ENCODE results near the gene PARD3.
"Not testable (repeated sequence)": the region's sequence is repeated elsewhere in the genome, so short reads cannot be mapped to it uniquely, and the experiment has no call there.

PARD3 gene

DNA sequence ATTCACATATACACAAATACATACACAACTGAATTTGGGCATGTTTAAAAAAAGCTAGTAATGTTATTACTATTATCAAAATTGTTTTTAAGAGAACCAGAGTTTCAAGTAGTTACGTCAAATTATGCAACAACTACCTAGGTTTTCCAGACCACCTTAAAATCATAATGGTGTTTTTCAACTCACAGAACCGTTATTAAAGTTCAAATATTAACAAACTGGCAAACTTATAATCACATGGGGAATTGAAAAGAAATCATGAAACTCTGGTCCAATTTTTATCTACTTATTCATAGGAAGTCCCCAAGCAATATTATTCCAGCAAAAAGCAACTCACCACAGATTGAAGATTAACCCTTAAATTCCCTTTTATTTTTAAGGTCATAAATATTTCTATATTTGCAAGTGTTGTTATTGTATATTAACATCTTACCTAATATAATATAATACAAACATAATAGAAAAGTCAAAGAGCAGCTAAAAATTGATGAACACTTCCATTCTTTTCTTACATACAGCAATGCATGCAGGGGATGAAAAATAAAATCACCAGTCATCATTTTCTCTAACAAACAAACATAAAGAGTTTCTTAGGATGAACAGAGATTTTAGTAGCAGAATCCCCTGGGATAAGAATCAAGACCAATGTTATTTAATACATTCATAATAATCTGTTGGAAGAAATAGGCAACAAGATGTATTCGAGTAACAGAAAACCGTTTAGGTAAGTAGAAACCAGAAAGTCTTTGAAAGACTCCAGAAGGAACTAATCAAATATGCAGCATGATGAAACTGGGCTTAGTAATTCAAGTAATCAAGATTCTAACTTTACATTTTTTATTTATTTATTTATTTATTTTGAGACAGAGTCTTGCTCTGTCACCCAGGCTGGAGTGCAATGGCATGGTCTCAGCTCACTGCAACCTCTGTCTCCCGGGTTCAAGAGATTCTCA lies 391.1 kb downstream of the PARD3 start:
- no peak for DNase-seq (ENCODE audit: low spot score)

DNA sequence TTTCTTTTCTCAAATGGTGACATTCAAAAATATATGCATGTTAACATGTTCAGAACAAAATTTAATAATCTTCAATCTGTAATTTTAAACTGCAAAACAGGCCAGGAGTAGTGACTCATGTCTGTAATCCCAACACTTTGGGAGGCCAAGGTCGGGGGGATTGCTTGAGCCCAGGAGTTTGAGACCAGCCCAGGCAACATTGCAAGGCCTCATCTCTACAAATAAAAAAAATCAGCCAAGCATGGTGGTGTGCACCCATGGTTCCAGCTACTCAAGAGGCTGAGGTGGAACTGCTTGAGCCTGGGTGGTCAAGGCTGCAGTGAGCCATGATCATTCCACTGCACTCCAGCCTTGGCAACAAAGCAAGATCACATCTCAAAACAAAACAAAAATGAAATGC lies 394.3 kb downstream of the PARD3 start:
- DNase-seq (ENCODE audit: low spot score): no peak

DNA sequence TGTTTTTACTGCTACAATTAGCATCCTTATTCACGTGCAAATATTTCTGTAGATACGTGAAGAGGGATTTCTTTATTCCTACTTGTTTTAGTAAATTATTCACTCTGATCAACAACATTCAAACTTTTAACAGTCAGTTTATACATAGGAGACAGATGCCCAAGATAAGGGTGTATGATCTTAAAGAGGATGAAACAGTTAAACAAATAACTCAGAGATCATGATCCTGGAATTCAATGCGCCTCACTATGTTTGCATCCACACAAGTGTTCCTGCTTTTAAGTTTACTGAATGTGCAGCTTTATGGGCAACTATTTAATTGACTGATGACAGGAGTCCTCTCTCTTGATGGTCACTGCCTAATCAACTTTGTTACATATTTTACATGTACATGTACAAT lies 394.8 kb downstream of the PARD3 start:
- no peak for DNase-seq (ENCODE audit: low spot score)

DNA sequence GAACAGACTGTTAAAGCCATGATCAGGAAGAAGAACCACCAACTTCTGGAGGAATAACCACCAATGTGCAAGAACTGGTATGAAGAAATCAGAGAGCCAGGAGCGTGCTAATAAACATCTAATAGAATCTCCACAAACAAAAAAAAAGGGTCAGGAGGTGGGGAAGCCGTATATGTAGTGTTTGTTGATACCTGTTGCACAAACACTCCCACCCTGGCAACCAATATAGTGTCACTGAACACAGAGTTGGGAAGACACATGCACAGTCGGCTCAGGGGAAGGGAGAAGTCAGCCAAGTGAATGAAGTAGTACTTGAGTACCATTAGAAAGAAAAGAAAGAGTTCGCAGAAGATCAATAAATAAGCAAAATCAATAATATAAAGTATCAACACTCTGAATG lies 400.1 kb downstream of the PARD3 start:
- no peak for DNase-seq (ENCODE audit: low spot score)

DNA sequence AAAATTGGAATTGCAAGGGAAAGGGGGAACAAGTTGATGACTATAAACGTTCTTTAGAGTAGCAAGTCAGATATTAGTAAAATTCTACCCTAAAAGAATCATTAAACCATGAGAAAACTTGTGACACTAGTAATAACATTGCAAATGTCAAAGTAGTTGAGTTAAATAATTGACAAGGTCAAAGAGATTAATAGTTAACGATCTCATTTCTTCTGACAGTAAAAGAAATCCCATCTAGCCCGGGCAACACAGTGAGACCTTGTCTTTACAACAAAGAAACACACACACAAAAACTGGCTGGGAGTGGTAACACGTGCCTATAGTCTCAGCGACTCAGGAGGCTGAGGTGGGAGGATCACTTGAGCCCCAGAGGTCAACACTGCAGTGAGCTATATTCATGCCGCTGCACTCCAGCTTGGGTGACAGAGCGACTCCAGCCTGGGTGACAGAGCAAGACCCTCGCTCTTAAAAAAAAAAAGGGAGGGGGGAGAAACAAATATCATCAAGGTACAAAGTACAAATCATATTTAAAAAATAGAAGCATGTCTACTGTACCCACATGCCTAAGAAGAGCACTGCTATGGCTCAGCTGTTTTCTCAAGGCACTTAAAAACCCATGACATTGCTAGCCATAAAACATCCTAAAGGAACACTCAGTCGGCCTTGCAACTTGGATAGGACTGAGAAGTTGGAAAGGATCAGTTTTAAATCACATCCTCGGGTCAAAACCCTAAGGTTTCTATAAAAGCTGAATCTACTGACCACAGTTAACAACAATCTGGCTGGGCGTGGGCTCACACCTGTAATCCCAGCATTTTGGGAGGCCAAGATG lies 401.1 kb downstream of the PARD3 start:
- DNase-seq (ENCODE audit: low spot score): no peak

DNA sequence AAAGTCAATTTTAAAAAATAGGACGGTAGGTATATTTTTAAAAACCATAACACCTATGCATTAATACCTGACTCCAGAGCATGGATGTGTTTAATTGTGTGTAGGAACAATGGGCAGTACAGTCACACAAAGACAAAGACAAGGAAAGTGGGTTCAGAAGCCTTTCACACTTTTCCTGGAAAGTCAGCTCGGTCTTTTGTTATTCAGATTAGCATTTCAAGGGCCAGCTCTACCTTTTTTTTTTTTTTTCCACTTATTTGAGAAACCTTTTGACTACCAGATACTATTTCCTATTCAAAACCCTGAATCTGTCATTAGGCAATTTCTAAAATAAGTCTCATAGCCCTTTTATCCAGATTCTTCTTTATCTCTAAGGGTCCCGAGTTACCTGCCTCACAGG lies 401.9 kb downstream of the PARD3 start:
- DNase-seq (ENCODE audit: low spot score): no peak

DNA sequence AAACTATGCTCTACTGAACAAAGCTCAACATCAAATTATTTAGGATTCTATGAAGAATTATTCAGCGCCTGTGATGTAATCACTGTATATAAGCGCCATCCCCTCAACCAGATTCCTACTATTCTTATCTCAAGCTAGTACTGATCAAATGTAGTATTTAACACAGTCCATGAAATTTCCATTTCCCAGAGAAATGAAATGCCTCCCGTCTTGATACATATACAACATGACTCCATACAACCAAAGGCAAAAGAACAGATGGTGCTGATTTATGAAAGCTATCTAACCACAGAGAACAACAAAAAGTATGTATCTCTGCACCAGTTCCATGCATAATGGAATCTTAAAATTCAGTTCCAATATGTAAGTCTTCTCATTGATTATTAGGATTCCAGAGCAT lies 406.1 kb downstream of the PARD3 start:
- no peak for DNase-seq (ENCODE audit: low spot score)

DNA sequence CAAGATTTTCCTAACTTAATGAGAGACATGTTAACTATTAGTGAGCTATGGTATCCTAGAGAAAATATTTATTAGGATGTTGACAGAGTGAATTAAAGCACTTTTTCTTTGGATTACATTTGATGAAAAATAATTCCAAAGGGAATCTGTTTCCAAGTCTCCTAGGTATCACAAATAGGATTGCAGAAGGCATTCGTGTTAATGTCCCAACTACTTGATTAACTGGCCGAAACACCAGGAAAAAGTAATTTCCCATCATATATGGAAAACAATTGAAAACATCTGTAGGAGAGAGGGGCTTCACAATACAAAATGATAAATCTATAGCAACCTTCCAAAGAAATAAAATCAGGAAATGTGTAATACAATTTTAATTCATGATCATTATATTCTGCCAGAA lies 406.7 kb downstream of the PARD3 start:
- DNase-seq (ENCODE audit: low spot score): no peak

DNA sequence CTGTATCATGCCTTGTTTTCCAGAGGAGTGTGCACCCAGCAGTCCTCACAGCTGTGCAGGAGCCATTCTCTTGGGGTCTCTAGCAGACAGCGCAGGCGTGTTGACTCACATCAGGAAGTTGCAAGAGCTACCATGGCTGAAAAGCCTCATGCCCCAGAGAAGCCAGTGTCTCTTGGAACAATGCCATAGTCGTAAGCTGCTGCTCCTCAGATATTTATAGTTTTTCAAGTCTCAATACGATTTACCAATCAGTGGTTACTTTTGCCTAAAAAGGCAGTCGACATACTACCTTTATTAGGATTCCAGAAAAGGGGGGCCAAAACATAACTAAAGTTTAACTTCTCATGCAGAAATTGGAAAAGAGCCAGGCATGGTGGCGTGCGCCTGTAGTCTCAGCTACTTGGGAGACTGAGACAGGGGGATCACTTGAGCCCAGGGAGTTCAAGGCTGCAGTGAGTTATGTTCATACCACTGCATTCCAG lies 407.7 kb downstream of the PARD3 start:
- DNase-seq (ENCODE audit: low spot score): no peak

DNA sequence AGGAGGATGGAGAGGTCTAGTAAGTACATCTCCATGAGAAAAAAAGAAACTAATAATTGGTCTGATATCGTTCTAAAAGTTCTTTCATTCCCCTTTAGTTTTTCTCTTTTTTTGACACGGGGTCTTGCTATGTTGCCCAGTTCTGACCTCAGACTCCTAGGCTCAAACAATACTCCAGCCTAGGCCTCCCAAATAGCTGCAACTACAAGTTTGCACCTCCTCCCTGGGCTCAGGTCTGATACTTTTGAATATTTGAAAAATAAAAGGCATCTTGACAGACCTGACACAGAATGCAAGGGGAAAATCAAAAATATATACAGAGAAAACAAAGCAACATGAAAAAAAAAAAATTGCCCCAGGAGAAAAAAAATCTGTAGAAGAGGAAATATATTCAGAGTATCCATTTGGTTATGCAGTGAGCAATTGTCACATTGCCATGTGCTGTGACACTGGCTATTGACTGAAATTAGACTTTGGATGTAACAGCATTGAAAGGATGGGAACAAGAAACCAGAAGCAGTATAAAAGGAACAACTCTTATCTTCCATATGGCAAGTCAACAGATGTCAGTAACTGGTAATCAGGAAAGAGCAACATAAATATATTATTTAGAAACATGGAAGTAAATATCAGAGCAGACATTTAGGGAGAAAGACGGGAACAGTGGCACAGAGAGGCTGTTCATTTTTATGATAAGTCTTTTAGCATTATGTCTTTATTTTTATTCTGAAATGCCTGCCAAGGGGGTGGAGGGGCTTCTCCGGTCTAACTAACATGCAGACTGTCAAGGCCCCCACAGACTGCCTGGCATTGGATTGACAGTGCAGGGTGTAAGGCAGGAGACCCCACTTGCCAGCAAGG lies 408.4 kb downstream of the PARD3 start:
- DNase-seq (ENCODE audit: low spot score): no peak

DNA sequence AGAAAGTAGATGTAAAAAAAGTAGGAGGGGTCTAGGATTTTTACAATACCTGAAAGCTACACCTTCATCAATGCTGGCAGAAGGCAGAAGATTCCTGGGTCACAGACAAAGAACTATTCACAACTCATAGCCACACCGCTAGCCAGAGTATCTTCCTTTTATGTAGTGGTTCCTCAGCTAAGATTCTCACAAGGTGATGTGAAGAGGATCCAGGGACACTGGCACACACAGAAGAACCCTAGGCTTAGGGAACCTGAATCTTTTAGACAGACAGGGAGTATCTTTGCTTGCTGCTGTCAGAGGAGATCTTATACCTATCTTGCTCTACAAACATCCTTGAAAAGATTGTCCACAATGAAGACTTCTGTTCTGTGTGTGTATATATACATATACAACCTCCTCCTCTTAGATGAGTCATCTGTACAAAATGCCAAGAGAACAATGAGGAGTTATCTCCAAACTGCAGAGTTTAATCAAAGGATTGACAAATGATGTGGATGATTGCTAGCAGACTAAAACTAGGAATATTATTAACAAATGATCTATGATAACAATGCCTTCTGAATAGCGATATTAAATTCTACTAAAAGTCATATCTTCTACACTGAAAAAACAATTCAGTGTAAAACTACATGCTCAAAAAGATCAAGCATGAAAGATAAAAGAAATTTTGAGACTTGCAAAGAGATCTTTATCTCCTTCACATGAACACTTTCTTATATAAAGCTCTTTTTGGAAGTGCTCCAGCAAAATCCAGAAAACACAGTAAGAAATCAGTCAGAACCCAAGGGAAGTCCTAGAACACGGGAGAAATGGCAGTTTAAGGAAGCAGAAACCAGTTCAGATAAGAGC lies 409.3 kb downstream of the PARD3 start:
- no peak for DNase-seq (ENCODE audit: low spot score)

DNA sequence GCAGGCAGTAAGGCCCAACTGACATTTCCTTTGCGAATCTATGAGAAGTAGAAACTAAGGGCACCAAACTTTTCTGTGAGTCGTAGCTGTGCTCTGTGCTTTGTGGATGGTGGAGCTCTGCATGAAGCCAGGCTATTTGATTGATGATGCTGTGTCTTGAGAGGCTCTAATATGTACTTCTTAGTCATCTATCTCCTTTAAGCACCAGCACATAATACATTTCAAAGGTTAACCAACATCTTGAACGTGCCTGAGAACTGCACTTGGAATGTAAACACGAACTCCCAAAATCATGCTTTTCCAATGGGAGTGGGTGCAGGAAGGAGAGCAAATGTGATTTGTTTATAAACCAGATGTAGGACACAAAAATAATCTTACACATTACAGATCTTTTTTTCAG lies 411.6 kb downstream of the PARD3 start:
- DNase-seq (ENCODE audit: low spot score): no peak

DNA sequence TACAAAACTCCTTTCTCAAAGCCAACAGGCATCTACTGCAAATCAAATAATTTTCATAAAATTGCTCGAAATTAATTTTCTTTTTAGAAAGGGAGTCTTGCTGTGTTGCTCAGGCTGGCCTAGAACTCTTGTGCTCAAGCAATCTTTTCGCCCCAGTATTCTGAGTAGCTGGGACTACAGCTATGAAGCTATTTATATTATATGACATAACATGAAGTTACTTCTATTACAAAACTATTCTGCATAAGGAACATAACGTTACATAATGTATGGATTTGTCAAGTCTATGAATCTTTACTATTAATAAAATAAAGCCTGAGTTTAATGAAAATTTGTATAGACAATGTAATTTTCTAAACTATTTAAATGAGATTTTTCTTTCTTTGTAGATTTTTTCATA lies 415.0 kb downstream of the PARD3 start:
- no peak for DNase-seq (ENCODE audit: low spot score)

DNA sequence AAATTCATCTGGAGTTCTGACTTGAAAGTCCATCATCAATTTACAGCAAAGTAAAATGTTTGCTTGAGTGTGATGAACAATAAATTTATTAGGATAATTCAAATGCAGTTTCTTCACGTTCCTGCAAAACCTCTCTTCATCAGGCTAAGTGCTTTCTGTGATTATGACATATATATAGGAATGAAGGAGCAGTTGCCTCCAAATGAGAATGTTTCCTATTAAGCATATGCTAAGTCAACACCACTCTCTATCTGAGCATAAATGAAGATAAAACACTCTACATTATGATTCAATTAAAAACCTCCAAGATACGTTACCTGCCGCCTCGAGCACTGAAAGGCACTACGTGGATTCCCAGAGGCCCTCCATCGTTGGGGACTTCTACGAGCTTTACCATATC lies 416.1 kb downstream of the PARD3 start:
- no peak for DNase-seq (ENCODE audit: low spot score)

DNA sequence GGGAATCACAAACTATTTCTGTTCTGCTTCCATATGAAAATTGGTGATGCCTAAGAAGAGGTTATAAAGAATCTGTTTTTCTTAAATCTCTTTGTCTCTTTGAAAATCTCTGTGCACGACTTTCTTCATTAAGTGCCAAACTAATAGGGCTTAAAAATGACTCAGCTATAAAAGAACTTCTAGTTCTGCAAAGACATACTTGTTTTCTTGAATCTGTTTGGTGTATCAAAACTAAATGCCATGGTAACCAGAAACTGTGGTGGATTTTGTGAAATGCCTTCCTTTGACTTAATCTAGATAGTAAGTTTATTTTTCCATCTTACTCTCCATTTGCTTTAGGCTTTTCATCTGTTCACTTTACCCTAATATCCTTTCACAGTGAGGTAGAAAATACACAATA lies 417.8 kb downstream of the PARD3 start:
- DNase-seq (ENCODE audit: low spot score): no peak

DNA sequence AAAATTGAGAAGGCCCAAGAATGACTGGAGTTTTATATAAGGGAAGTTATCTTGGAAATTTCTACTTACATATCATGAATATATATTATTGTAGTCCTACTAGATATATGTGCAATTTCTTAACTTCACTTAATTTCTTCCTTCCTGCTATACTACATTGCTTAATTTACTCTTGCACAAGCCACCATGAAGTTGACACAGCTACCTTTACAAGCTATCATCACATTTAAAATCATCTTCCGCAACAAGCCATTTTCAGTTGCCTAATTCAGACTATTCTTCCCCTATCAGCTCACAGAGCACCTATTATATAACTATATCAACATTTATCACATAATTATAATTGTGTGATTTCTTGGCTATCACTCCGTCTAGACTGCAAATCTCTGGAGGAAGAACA lies 418.4 kb downstream of the PARD3 start:
- no peak for DNase-seq (ENCODE audit: low spot score)

DNA sequence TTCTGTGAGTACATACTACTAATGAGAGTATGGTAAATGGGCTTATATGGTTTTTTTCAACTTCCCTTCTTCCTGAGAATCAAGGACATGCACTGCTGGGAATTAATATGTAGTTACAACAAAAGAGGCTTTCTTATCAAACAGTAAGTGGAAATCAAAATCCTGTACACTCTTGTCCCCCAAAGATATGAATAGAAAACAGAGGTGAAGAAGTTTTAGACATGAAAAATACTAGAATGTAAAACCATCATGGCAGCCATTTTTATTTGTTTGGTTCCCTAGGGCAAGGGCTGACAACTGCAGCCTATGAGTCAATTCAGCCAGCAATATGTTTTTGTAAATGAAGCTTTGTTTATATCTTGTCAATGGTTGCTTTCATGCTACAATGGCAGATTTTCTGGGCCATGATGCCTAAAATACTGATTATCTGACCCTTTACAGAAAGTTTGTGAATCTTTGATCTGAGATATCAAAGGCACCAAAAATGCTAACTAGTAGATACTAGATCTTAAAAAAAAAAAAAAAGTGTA lies 422.4 kb downstream of the PARD3 start:
- DNase-seq (ENCODE audit: low spot score): peak; percentile 41

DNA sequence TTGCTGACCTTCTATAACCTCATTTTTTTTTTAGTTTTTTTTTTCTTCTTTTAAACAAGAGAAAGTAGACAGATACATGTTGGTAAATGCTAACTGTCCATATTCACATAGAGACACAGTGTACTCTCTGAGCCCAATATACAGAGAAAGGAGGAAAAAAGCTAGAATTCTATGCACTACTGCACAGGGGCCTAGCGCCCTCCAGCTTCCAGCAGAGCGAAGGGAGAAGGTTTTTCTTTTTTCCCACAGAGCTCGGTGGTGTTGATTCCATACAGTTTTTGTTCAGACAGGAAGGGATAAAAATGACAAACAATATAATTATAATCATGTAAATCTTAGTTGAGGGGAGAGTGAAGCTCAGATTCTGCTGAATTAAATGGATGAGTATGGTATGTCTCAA lies 423.9 kb downstream of the PARD3 start:
- not testable (repeated sequence) for DNase-seq (ENCODE audit: low spot score)

DNA sequence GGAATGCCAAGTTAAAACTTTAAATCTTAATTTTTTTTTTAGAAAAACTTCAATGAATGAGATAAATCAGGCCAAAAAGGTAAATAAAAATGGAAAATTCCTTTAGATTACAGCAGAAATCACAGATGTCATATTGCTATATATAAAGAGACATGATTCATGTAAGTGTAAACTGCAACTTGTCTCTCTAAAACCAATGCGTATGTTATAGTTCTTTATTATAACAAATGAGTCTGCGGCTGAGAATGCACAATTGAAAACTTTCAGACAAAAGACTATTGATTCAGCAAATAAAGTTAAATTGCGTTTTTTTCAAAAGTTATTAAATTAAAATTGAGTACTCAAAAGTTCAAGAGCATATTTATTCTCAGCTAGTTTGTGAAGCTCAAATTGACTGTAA lies 425.3 kb downstream of the PARD3 start:
- no peak for DNase-seq (ENCODE audit: low spot score)

DNA sequence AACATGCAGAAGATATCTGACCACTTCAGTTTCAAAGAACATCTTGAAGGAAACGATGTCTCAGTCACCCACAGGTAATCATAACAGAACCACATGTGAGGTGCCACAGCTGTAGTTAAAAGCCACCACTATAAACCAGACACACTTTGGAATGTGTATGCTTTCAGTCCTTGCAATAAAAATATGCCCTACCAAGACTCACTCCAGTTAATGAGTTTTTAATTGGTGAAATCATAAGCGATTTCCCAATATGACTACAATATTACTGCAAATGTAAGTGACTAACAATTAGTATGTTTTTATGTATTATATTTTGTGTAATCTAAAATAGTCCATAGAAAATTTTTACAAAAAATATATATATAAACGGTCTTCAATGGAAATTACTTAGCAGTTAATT lies 428.2 kb downstream of the PARD3 start:
- no peak for DNase-seq (ENCODE audit: low spot score)

DNA sequence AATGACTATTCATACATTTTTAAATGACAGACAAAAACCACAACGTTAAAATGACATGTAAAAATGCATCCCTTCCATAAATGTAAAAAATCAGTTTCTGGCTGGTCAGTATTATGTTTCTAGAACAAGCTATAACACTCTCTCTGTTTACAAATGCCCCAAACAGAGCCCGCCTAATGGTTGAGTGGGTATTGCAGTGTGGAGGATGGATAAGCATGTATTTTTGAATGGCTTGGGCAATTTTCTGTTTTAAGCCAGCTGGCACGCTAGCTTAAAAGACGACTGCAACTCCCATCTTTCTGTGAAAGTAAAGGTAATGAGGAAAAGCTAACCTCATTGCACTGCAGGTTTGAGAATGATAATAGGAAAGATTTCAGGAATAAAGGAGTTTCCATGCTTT lies 430.7 kb downstream of the PARD3 start:
- DNase-seq (ENCODE audit: low spot score): no peak
